GM12878 (cell line): ENCODE measurements around the gene MGAT4C. TPM values are rescaled to one million over a fixed set of nuclear protein-coding genes. Genes with fewer than 3 reads are reported as not detected.

Experiments used
- ATAC-seq: fragments of 200-7000 bp; cut with Tn5 transposase; 3 replicates; pipeline ENCODE4 v1.9.1; 2020; ENCODE audit warnings: mild to moderate bottlenecking, moderate library complexity
- BruUV-seq: library from RNA; stranded (reverse); fragments of 400-500 nt; replicated peaks from 2 replicates; lab custom pipeline; 2021; lab: Mats Ljungman, UMichigan
- CTCF ChIA-PET: fragments of 300-600 bp; sonication (Branson Sonifier 250); formaldehyde crosslinking; extraction: SDS; loops from one replicate; lab custom pipeline; 2021; ENCODE audit warnings: inconsistent platforms; lab: Yijun Ruan, JAX
- POLR2A ChIA-PET: fragments of 350-600 bp; formaldehyde crosslinking; extraction: SDS; loops from one replicate; lab custom pipeline; 2021; ENCODE audit warnings: inconsistent platforms; lab: Charles Lee
- RAD21 ChIA-PET: fragments of 300-600 bp; sonication (Branson Sonifier 250); formaldehyde crosslinking; loops from one replicate; lab custom pipeline; 2023; ENCODE audit warnings: antibody characterized with exemption; ENCODE audit not compliant: unreplicated experiment; lab: Charles Lee
- SMC1A ChIA-PET: fragments of 300-600 bp; sonication (Branson Sonifier 250); formaldehyde crosslinking; loops from one replicate; lab custom pipeline; 2023; ENCODE audit not compliant: unreplicated experiment, uncharacterized antibody; lab: Charles Lee
- DNase-seq: peaks from one replicate; pipeline ENCODE4 v3.0.0-alpha.2; 2011; ENCODE audit warnings: low read depth, low spot score
- FAIRE-seq: peaks from 3 replicates; lab custom pipeline; 2011; peaks lifted over from hg19 to GRCh38; lab: Jason Lieb, UNC
- H2AFZ ChIP-seq: 2 replicates; pipeline ENCODE4 v1.6.0; 2011; ENCODE audit warnings: low read depth, low read length, control low read depth; ENCODE audit not compliant: control insufficient read depth
- H3K27ac ChIP-seq: 2 replicates; pipeline ENCODE4 v1.5.1; 2011; ENCODE audit warnings: control low read depth; ENCODE audit not compliant: control insufficient read depth, insufficient read depth
- H3K27me3 ChIP-seq, 2 experiments: replicated peaks in 1 of 2; 2 replicates each; pipeline versions ENCODE4 v1.6.0 to v1.6.1; 2011; ENCODE audit warnings: low read length in 1 of 2; ENCODE audit not compliant: control insufficient read depth in 2 of 2, insufficient read depth in 2 of 2
- H3K36me3 ChIP-seq, 2 experiments: 2 replicates each; pipeline ENCODE4 v1.5.1; 2011; ENCODE audit warnings: low read length in 1 of 2; ENCODE audit not compliant: control insufficient read depth in 2 of 2, insufficient read depth in 2 of 2
- H3K4me1 ChIP-seq: 2 replicates; pipeline ENCODE4 v1.6.1; 2011; ENCODE audit warnings: mild to moderate bottlenecking, low read length, moderate library complexity, mixed read lengths; ENCODE audit not compliant: control insufficient read depth, insufficient read depth
- H3K4me2 ChIP-seq: 2 replicates; pipeline ENCODE4 v1.6.0; 2011; ENCODE audit warnings: control low read depth; ENCODE audit not compliant: control insufficient read depth, insufficient read depth
- H3K4me3 ChIP-seq: fragments of 200-600 bp; sonication (generic); 2 replicates; pipeline ENCODE4 v1.5.1; 2016
- H3K79me2 ChIP-seq: 2 replicates; pipeline ENCODE4 v1.6.0; 2011; ENCODE audit warnings: low read length; ENCODE audit not compliant: control insufficient read depth, insufficient read depth
- H3K9ac ChIP-seq: 2 replicates; pipeline ENCODE4 v1.8.0; 2011; ENCODE audit warnings: low read length, control low read depth, mixed read lengths; ENCODE audit not compliant: control insufficient read depth, insufficient read depth
- H3K9me3 ChIP-seq: replicated peaks from 3 replicates; pipeline ENCODE4 v1.5.1; 2011; ENCODE audit warnings: mild to moderate bottlenecking, low read length; ENCODE audit not compliant: control insufficient read depth, insufficient read depth
- H4K20me1 ChIP-seq: 2 replicates; pipeline ENCODE4 v1.6.0; 2011; ENCODE audit not compliant: control insufficient read depth, insufficient read depth
- BMI1 ChIP-seq: fragments of 450-650 bp; IDR thresholded peaks from 2 replicates; pipeline ENCODE4 v1.6.1; 2016; ENCODE audit warnings: mild to moderate bottlenecking, moderate library complexity, borderline replicate concordance
- CHD2 ChIP-seq: IDR thresholded peaks from 2 replicates; pipeline ENCODE4 v1.6.1; 2011; ENCODE audit warnings: low read depth, low read length, improper control_type of control experiment, borderline replicate concordance
- MTA2 ChIP-seq: fragments of 450-650 bp; IDR thresholded peaks from 2 replicates; pipeline ENCODE4 v1.6.1; 2016; ENCODE audit warnings: low read depth, mild to moderate bottlenecking, moderate library complexity
- MTA3 ChIP-seq: IDR thresholded peaks from 2 replicates; pipeline ENCODE4 v1.6.1; 2012; ENCODE audit warnings: low read length, inconsistent platforms, borderline replicate concordance
- RELB ChIP-seq: fragments of 450-650 bp; IDR thresholded peaks from 2 replicates; pipeline ENCODE4 v1.6.1; 2017; ENCODE audit warnings: low read depth, mild to moderate bottlenecking, moderate library complexity
- TBL1XR1 ChIP-seq: IDR thresholded peaks from 2 replicates; pipeline ENCODE4 v1.6.1; 2012; ENCODE audit warnings: low read depth, low read length, improper control_type of control experiment
- whole genome bisulfite sequencing: methylation state at CpG from one replicate; pipeline ENCODE4 v1.1.6; 2016; ENCODE audit warnings: low lambda C conversion rate; ENCODE audit not compliant: insufficient replicate concordance, insufficient coverage; ENCODE audit errors: missing lambda C conversion rate; 5-methylcytosine and 5-hydroxymethylcytosine counted together
- in situ Hi-C: fragments of 300-500 bp; cut with MboI; formaldehyde crosslinking; loops from 9 replicates; pipeline ENCODE4 v1.14.3; 2018; ENCODE audit warnings: mixed read lengths
- intact Hi-C: fragments of 100-400 bp; cut with micrococcal nuclease; formaldehyde crosslinking; loops from one replicate; pipeline ENCODE4 v1.14.2; 2022; ENCODE audit not compliant: unreplicated experiment
- polyA plus RNA-seq, 11 experiments: library from polyadenylated mRNA; depleted of rRNA in 4 of 11; unstranded in 6 of 11; stranded (reverse) in 5 of 11; fragments of >200 nt; fragmentation: Nextera tagmentation in 4 of 11; fragmentation: Illumina TruSeq in 1 of 11; extraction: Ambion mirVana in 4 of 11; extraction: Trizol in 1 of 11; gene quantifications; 1 replicate in 1 of 11; 2 replicates in 10 of 11; pipeline versions ENCODE4 v1.2.1 to v1.2.3, GENCODE V29; 2011 to 2016; ENCODE audit warnings: inconsistent platforms in 2 of 11, missing spikeins in 2 of 11, low read depth in 1 of 11
- total RNA-seq, 4 experiments: library from RNA; depleted of rRNA in 3 of 4; stranded (reverse); fragments of >200 nt in 3 of 4; fragmentation: Illumina TruSeq in 1 of 4; extraction: Trizol in 1 of 4; gene quantifications; 2 replicates each; pipeline versions ENCODE4 v1.2.1 to v1.2.3, GENCODE V29; 2013 to 2021

Gene MGAT4C
- total and polyA plus RNA-seq, 10 of the 15 experiments (the other 5 are each of a cell fraction or from before 2014, with no cell fraction given), result not detected

DNA sequence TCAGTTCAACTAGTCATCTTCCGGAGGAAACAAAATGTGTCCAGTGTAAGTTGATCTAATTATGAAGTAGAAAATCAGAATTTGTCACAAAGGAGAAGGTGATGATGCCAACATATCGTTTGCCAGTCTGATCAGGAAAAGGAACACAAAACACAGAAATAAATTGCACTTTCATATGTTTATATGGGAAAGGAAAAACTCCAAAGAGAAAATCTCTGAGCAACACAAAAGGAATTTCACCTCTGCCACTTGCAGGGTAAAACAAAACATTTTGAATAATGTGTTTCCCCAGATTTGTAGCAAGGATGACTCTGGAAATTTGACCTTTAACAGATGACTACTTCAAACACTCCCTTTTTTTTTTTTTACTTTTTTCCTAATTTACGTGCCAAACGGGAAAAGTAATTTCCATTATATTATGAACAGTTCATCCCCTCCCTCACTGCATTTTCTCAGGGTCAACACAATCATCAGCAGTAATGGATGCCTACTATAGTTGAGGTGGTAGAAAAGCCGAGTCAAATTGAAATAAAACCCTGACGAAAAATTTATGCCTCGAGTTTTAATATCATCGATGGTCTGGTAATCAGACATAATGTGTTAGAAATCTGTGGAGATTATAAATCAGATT, 25.6 kb downstream of the MGAT4C start (continued):
- no peak for TF ChIP-seq MTA2
- TF ChIP-seq CHD2, result no peak
- no peak for TF ChIP-seq MTA3
- TF ChIP-seq TBL1XR1, result no peak
- TF ChIP-seq BMI1, result no peak
- TF ChIP-seq, all 136 proteins: peak for 0

DNA sequence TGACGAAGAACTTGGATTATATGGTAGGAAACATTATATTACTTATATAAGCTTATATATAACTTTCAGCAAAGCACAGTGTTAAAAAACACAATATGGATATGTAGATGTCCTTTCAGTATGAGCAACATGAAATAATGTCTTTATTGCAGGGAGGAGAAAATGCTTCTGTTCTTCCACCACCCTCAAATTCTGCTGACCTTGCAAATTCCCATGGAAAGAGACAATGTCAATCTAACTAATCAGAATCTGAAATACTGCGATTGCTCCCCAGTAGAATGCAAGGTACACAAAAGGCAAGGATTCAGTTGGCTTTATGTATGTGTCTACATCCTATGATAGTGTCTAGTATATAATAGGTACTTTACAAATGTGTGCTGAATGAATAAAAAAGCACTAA, 26.4 kb downstream of the MGAT4C start:
- no peak overlapping the region for H3K4me2 ChIP-seq
- ChIA-PET CTCF (no interaction called here), SMC1A (no interaction called here)
- no peak for FAIRE-seq
- no peaks in the 10 kb centered on the region for H3K4me1 ChIP-seq
- H3K9ac ChIP-seq, result no peak overlapping the region
- no peaks in the 10 kb centered on the region for H3K36me3 ChIP-seq
- H3K9me3 ChIP-seq, result no peaks in the 10 kb centered on the region
- DNase-seq, result no peak
- no peak for TF ChIP-seq RELB
- TF ChIP-seq, all 136 proteins: peak for 0
- Histone ChIP-seq H3K27me3 (no peaks in the 10 kb centered on the region), H3K27ac (no peak overlapping the region), H2AFZ (no peak overlapping the region), H4K20me1 (no peaks in the 10 kb centered on the region), H3K4me3 (no peak overlapping the region), H3K79me2 (no peaks in the 10 kb centered on the region)
- ChIA-PET RAD21 (interaction anchor here (0.5 kb wide), 1 partner anchor 557 kb away, joined by 3 read pairs; no protein-coding TSS in a partner anchor), POLR2A (interaction anchor here (0.6 kb wide), 1 partner anchor 12 kb away, joined by 3 read pairs; no protein-coding TSS in a partner anchor)
- WGBS, result 0% methylated on average over 2 of the region's 2 CpGs
- intact Hi-C loops, result no loop called here
- in situ Hi-C loops, result no loop called here
- BruUV-seq, result no TSS peak
- ATAC-seq, result no peak
